ENCODE measurements around the gene CEP72. TPM values are rescaled to one million over a fixed set of nuclear protein-coding genes. Genes with fewer than 3 reads are reported as not detected.

The CEP72 gene
- polyA plus RNA-seq, 1 of the 3 experiments (the other 2 are of a cell fraction) = 4.4 TPM

GRCh38 chr5:664343-664993 lies 52.3 kb downstream of the CEP72 start:
- Histone ChIP-seq H3F3A (replicated peaks; ENCODE audit: insufficient read depth) (no peaks in the 10 kb centered on the region), H2AFZ (ENCODE audit: low read depth) (no peak overlapping the region), H3K27ac (ENCODE audit: low read depth in 2 of 2, low read length in 1 of 2) (no peak overlapping the region), H3K36me3 (replicated peaks in 1 of 2; ENCODE audit: control insufficient read depth in 1 of 2, insufficient read depth in 2 of 2, low read length in 1 of 2) (peaks cover 4 to 7% of the 10 kb centered on the region in 2 experiments), H3K79me2 (ENCODE audit: insufficient read depth) (no peaks in the 10 kb centered on the region), H4K20me1 (ENCODE audit: insufficient read depth) (no peaks in the 10 kb centered on the region), H3K4me3 (ENCODE audit: low read depth in 2 of 2, low read length in 1 of 2) (no peak overlapping the region), H3K9me3 (no peaks in the 10 kb centered on the region), H3K27me3 (ENCODE audit: insufficient read depth) (no peaks in the 10 kb centered on the region), H3K9me2 (no peaks in the 10 kb centered on the region), H3K4me1 (ENCODE audit: control insufficient read depth in 1 of 2, insufficient read depth in 2 of 2, low read depth in 1 of 2, low read length in 1 of 2) (no peaks in the 10 kb centered on the region), H3K9ac (no peak overlapping the region), H3K4me2 (no peak overlapping the region)
- 96% methylated on average over 11 of the region's 24 CpGs for WGBS (ENCODE audit: low lambda C conversion rate)
- ChIA-PET POLR2A (no interaction called here), CTCF (no interaction called here)
- DNase-seq = no peak
- no peak for TF ChIP-seq TAF1 (IDR thresholded peaks at IDR 0.05; ENCODE audit: borderline replicate concordance, low read depth, low read length)
- TF ChIP-seq RXRA (IDR thresholded peaks at IDR 0.05; ENCODE audit: borderline replicate concordance, low read depth) = no peak
- TF ChIP-seq FOXJ3 (CRISPR knock-in tag; IDR thresholded peaks at IDR 0.05) = no peak
- no peak for TF ChIP-seq RFX5 (IDR thresholded peaks at IDR 0.05; ENCODE audit: low read length)
- no peak for TF ChIP-seq SIN3A (IDR thresholded peaks at IDR 0.05; ENCODE audit: borderline replicate concordance, low read depth, low read length)
- TF ChIP-seq ELF1 (IDR thresholded peaks at IDR 0.05) = no peak
- no peak for TF ChIP-seq JUND (IDR thresholded peaks at IDR 0.05)
- TF ChIP-seq TCF12 (IDR thresholded peaks at IDR 0.05) = no peak
- TF ChIP-seq IRF3 (IDR thresholded peaks at IDR 0.05; ENCODE audit: low read depth, low read length) = no peak
- TF ChIP-seq SMC3 (IDR thresholded peaks at IDR 0.05; ENCODE audit: low read depth, low read length) = no peak
- TF ChIP-seq FOSL2 (IDR thresholded peaks at IDR 0.05; ENCODE audit: borderline replicate concordance, low read depth) = no peak
- TF ChIP-seq EP300 (IDR thresholded peaks at IDR 0.05; ENCODE audit: borderline replicate concordance in 1 of 2, low read depth in 1 of 2, low read length in 1 of 2) = no peak
- no peak for TF ChIP-seq POLR2AphosphoS5 (IDR thresholded peaks at IDR 0.05; ENCODE audit: low read depth, low read length)
- TF ChIP-seq NRF1 (IDR thresholded peaks at IDR 0.05; ENCODE audit: low read depth, low read length) = no peak
- TF ChIP-seq USF2 (IDR thresholded peaks at IDR 0.05; ENCODE audit: borderline replicate concordance, low read depth, low read length) = no peak
- no peak for TF ChIP-seq EZH2phosphoT487 (IDR thresholded peaks at IDR 0.05; ENCODE audit: borderline replicate concordance, low read depth)
- no peak for TF ChIP-seq RAD21 (IDR thresholded peaks at IDR 0.05; ENCODE audit: low read length)
- no peak for TF ChIP-seq RCOR1 (IDR thresholded peaks at IDR 0.05; ENCODE audit: low read length)
- TF ChIP-seq TEAD4 (IDR thresholded peaks at IDR 0.05; ENCODE audit: borderline replicate concordance, insufficient read depth) = no peak

Data from SK-N-SH (cell line).